Neuronal stem cell (in vitro differentiated cells): Measurements from ENCODE around the gene MAPK8.
A peak's percentile ranks its signal among the peaks of the same experiment; 100 is the strongest.

Experiments
- DNase-seq: peaks from one replicate; pipeline ENCODE4 v3.0.0-alpha.2; 2013; ENCODE audit warnings: low spot score
- H2AFZ ChIP-seq: one replicate; pipeline ENCODE4 v1.6.1; 2013; ENCODE audit warnings: mild to moderate bottlenecking, low read length, inconsistent platforms
- H2AK5ac ChIP-seq: 2 replicates; pipeline ENCODE4 v1.6.1; 2013; ENCODE audit warnings: low read depth, mild to moderate bottlenecking, inconsistent platforms, low read length, moderate library complexity, mixed read lengths
- H2BK120ac ChIP-seq: 2 replicates; pipeline ENCODE4 v1.6.1; 2013; ENCODE audit warnings: low read depth, mild to moderate bottlenecking, inconsistent platforms, low read length, moderate library complexity, mixed read lengths
- H2BK12ac ChIP-seq: one replicate; pipeline ENCODE4 v1.6.1; 2013; ENCODE audit warnings: low read length, inconsistent platforms
- H2BK15ac ChIP-seq: 2 replicates; pipeline ENCODE4 v1.6.1; 2013; ENCODE audit warnings: mild to moderate bottlenecking, low read length, inconsistent platforms, mixed read lengths
- H2BK5ac ChIP-seq: one replicate; pipeline ENCODE4 v1.6.1; 2013; ENCODE audit warnings: inconsistent platforms, mild to moderate bottlenecking, low read length, moderate library complexity
- H3K14ac ChIP-seq: one replicate; pipeline ENCODE4 v1.6.1; 2013; ENCODE audit warnings: low read length, inconsistent platforms
- H3K18ac ChIP-seq: 2 replicates; pipeline ENCODE4 v1.6.1; 2013; ENCODE audit warnings: low read length, inconsistent platforms
- H3K23ac ChIP-seq: 2 replicates; pipeline ENCODE4 v1.6.1; 2013; ENCODE audit warnings: low read depth, mild to moderate bottlenecking, mixed read lengths, low read length, inconsistent platforms; ENCODE audit not compliant: poor library complexity
- H3K27ac ChIP-seq: replicated peaks from 3 replicates; pipeline ENCODE4 v1.5.1; 2013; ENCODE audit warnings: low read length, inconsistent platforms
- H3K27me3 ChIP-seq, 3 experiments: 2 replicates each; pipeline ENCODE4 v1.6.1; 2013; ENCODE audit warnings: low read length in 3 of 3, mild to moderate bottlenecking in 2 of 3, inconsistent platforms in 1 of 3, low read depth in 1 of 3, mixed read lengths in 1 of 3, moderate library complexity in 1 of 3; ENCODE audit not compliant: control insufficient read depth in 3 of 3, insufficient read depth in 3 of 3
- H3K36me3 ChIP-seq, 2 donors: replicated peaks in 1 of 2; 2 replicates each; pipeline ENCODE4 v1.6.1; 2013; ENCODE audit warnings: low read length in 2 of 2; ENCODE audit not compliant: control insufficient read depth in 2 of 2, insufficient read depth in 2 of 2
- H3K4ac ChIP-seq: 2 replicates; pipeline ENCODE4 v1.6.1; 2013; ENCODE audit warnings: inconsistent platforms, mild to moderate bottlenecking, low read length, moderate library complexity
- H3K4me1 ChIP-seq, 2 donors: 1 replicate in 1 of 2; 2 replicates in 1 of 2; pipeline ENCODE4 v1.6.1; 2013; ENCODE audit warnings: low read length in 2 of 2, low read depth in 1 of 2; ENCODE audit not compliant: control insufficient read depth in 2 of 2, insufficient read depth in 1 of 2
- H3K4me2 ChIP-seq: one replicate; pipeline ENCODE4 v1.6.1; 2013; ENCODE audit warnings: mild to moderate bottlenecking, low read length, inconsistent platforms; ENCODE audit not compliant: insufficient read depth, poor library complexity, severe bottlenecking
- H3K4me3 ChIP-seq, 2 donors: 2 replicates each; pipeline ENCODE4 v1.5.1; 2013; ENCODE audit warnings: low read length in 2 of 2, mild to moderate bottlenecking in 2 of 2, inconsistent platforms in 1 of 2, moderate library complexity in 1 of 2
- H3K79me1 ChIP-seq: one replicate; pipeline ENCODE4 v1.6.1; 2013; ENCODE audit warnings: low read depth, mild to moderate bottlenecking, inconsistent platforms, low read length, moderate library complexity
- H3K9ac ChIP-seq: one replicate; pipeline ENCODE4 v1.6.1; 2013; ENCODE audit warnings: mild to moderate bottlenecking, low read depth, low read length, inconsistent platforms; ENCODE audit not compliant: poor library complexity
- H3K9me3 ChIP-seq, 2 donors: replicated peaks in 1 of 2; 2 replicates each; pipeline versions ENCODE3 to v1.6.1; 2013; ENCODE audit warnings: low read length in 2 of 2, mild to moderate bottlenecking in 2 of 2, inconsistent platforms in 1 of 2, low read depth in 1 of 2, mixed read lengths in 1 of 2, moderate library complexity in 1 of 2; ENCODE audit not compliant: control insufficient read depth in 2 of 2, insufficient read depth in 1 of 2
- H4K8ac ChIP-seq: one replicate; pipeline ENCODE4 v1.6.1; 2013; ENCODE audit warnings: low read depth, mild to moderate bottlenecking, inconsistent platforms, low read length, moderate library complexity
- H4K91ac ChIP-seq: one replicate; pipeline ENCODE4 v1.6.1; 2013; ENCODE audit warnings: low read length, low read depth, mild to moderate bottlenecking, inconsistent platforms; ENCODE audit not compliant: poor library complexity
- WGBS, 2 donors: extraction: QIAGEN DNeasy Blood & Tissue Kit; methylation state at CpG; one replicate each; pipeline ENCODE4 v1.1.7; 2013; ENCODE audit warnings: missing lambda C conversion rate in 2 of 2, mixed read lengths in 1 of 2; ENCODE audit not compliant: insufficient read length in 2 of 2, insufficient replicate concordance in 1 of 2; ENCODE audit errors: extremely low coverage in 2 of 2; 5-methylcytosine and 5-hydroxymethylcytosine counted together

Gene MAPK8

GRCh38 chr10:48476279-48476982 lies 170.0 kb downstream of the MAPK8 start:
- Histone ChIP-seq H3K4ac (no peak overlapping the region), H3K27ac (no peak overlapping the region)
- no CpG with 5 or more reads among the region's 9 CpGs for WGBS, 2 donors

GRCh38 chr10:48477141-48477540 lies 170.7 kb downstream of the MAPK8 start:
- DNase-seq: no peak
- Histone ChIP-seq H2BK120ac (no peak overlapping the region), H3K18ac (no peak overlapping the region), H2BK5ac (no peak overlapping the region), H2AK5ac (no peak overlapping the region), H3K4me1 (peaks cover 0 to 4% of the 10 kb centered on the region in 2 donors), H3K23ac (no peak overlapping the region), H3K4me2 (no peak overlapping the region), H2BK12ac (no peak overlapping the region), H4K91ac (no peak overlapping the region), H3K9me3 (no peaks in the 10 kb centered on the region), H3K9ac (no peak overlapping the region), H3K4me3 (no peak overlapping the region), H3K4ac (no peak overlapping the region), H3K27ac (no peak overlapping the region), H2AFZ (no peak overlapping the region), H2BK15ac (no peak overlapping the region), H3K36me3 (no peaks in the 10 kb centered on the region), H3K79me1 (no peaks in the 10 kb centered on the region), H3K27me3 (no peaks in the 10 kb centered on the region), H4K8ac (no peak overlapping the region), H3K14ac (no peak overlapping the region)

More at GRCh38 chr10:48476279-48476982, 170.0 kb downstream of the MAPK8 start:
- no peak overlapping the region for H3K4me2 ChIP-seq
- H3K79me1 ChIP-seq: no peaks in the 10 kb centered on the region
- no peak overlapping the region for H3K4me3 ChIP-seq
- H2BK12ac ChIP-seq: no peak overlapping the region
- peak overlapping the region; percentile 21 for H2AK5ac ChIP-seq
- no peak overlapping the region for H3K9ac ChIP-seq
- H3K18ac ChIP-seq: peak overlapping the region; percentile 88
- peaks cover 0 to 4% of the 10 kb centered on the region in 2 donors for H3K4me1 ChIP-seq
- no peak overlapping the region for H4K8ac ChIP-seq
- H2BK120ac ChIP-seq: no peak overlapping the region
- H2AFZ ChIP-seq: peak overlapping the region; percentile 41
- H2BK15ac ChIP-seq: no peak overlapping the region
- peak overlapping the region; percentile 63 for H3K14ac ChIP-seq
- no peaks in the 10 kb centered on the region for H3K27me3 ChIP-seq
- no peaks in the 10 kb centered on the region for H3K36me3 ChIP-seq
- H4K91ac ChIP-seq: no peak overlapping the region
- peak overlapping the region; percentile 82 for H3K23ac ChIP-seq
- DNase-seq: no peak
- H2BK5ac ChIP-seq: peak overlapping the region; percentile 71
- no peaks in the 10 kb centered on the region for H3K9me3 ChIP-seq

GRCh38 chr10:48477616-48478015 lies 171.1 kb downstream of the MAPK8 start:
- H3K18ac ChIP-seq: no peak overlapping the region
- H3K4ac ChIP-seq: no peak overlapping the region
- H4K8ac ChIP-seq: no peak overlapping the region
- no peak overlapping the region for H4K91ac ChIP-seq
- no peaks in the 10 kb centered on the region for H3K79me1 ChIP-seq
- H3K4me2 ChIP-seq: no peak overlapping the region
- no peak overlapping the region for H2BK5ac ChIP-seq
- no peak overlapping the region for H3K27ac ChIP-seq
- H3K23ac ChIP-seq: no peak overlapping the region
- H2AK5ac ChIP-seq: no peak overlapping the region
- H2BK12ac ChIP-seq: no peak overlapping the region
- H3K27me3 ChIP-seq: no peaks in the 10 kb centered on the region
- H3K9ac ChIP-seq: no peak overlapping the region
- WGBS, 2 donors: no CpG with 5 or more reads among the region's 4 CpGs
- H3K4me3 ChIP-seq: no peak overlapping the region
- H3K9me3 ChIP-seq: no peaks in the 10 kb centered on the region
- H2BK15ac ChIP-seq: no peak overlapping the region
- H3K14ac ChIP-seq: no peak overlapping the region
- no peak overlapping the region for H2BK120ac ChIP-seq
- H3K4me1 ChIP-seq: peaks cover 0 to 4% of the 10 kb centered on the region in 2 donors
- no peak for DNase-seq
- H3K36me3 ChIP-seq: no peaks in the 10 kb centered on the region
- no peak overlapping the region for H2AFZ ChIP-seq

GRCh38 chr10:48478469-48478868 lies 172.0 kb downstream of the MAPK8 start:
- peaks cover 0 to 4% of the 10 kb centered on the region in 2 donors for H3K4me1 ChIP-seq
- H2AK5ac ChIP-seq: no peak overlapping the region
- H3K79me1 ChIP-seq: no peaks in the 10 kb centered on the region
- no peak overlapping the region for H3K18ac ChIP-seq
- H3K9me3 ChIP-seq: no peaks in the 10 kb centered on the region
- H3K27me3 ChIP-seq: no peaks in the 10 kb centered on the region
- no peak overlapping the region for H3K4ac ChIP-seq
- no peak overlapping the region for H4K91ac ChIP-seq
- H2AFZ ChIP-seq: no peak overlapping the region
- no peak overlapping the region for H2BK5ac ChIP-seq
- H3K4me3 ChIP-seq: no peak overlapping the region
- H3K36me3 ChIP-seq: no peaks in the 10 kb centered on the region
- no peak overlapping the region for H2BK15ac ChIP-seq
- no peak overlapping the region for H3K4me2 ChIP-seq
- no peak for DNase-seq
- H3K27ac ChIP-seq: no peak overlapping the region
- no CpG with 5 or more reads among the region's 5 CpGs for WGBS, 2 donors
- no peak overlapping the region for H4K8ac ChIP-seq
- no peak overlapping the region for H3K23ac ChIP-seq
- no peak overlapping the region for H2BK12ac ChIP-seq
- no peak overlapping the region for H2BK120ac ChIP-seq
- no peak overlapping the region for H3K9ac ChIP-seq
- no peak overlapping the region for H3K14ac ChIP-seq
